ENCODE data around the gene NSUN4.
"Not testable (repeated sequence)": the region's sequence is repeated elsewhere in the genome, so short reads cannot be mapped to it uniquely, and the experiment has no call there.

Gene NSUN4

GRCh38 chr1:46340404-46341221, at the start of gene NSUN4:
Gene NSUN4, plus strand, starts transcription at chr1:46340807. Its CDS starts 20 bp downstream, at chr1:46340827.
- FAIRE-seq (peak; percentile 99), DNase-seq (ENCODE audit: insufficient read length, low spot score) (peak; percentile 51)

DNA sequence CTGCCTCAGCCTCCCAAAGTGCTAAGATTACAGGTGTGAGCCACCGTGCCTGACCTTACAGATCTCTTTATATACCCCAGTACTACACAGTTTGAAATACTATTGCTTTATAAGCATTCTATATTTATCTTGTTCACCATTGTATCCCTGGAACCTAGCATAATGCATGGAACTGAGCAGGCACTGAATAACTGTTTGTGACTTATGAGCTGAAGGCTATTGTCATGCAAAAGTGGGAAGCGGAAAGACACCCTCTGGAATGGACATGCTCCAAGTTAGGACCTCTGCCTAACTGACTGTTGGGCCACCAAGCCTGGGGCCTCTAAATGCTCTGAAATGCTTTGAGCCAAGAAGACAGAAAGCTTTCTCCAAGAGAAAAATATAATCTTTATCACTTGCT, 45.3 kb upstream of the NSUN4 start:
- DNase-seq (ENCODE audit: insufficient read length, low spot score): no peak
- no peak for FAIRE-seq

DNA sequence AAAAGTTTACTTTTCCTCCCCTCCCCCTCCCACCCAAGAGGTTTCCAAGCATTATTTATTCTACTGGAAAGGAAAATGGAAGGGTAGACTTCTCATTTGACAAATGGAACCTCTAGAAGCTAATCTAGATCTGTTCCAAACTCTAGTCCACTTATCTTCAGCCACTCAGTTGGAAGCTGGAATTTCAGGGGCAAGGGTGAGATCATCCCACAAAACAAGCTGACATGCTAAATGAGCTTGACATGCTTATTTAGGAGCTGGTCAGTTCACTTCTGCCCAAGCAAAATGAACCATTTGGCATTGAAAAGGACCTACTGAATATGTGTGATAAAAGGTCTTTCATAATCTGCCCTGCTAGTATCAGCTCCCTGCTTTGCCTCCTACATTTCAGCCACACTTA, 42.2 kb upstream of the NSUN4 start:
- no peak for FAIRE-seq
- DNase-seq (ENCODE audit: insufficient read length, low spot score): no peak

- FAIRE-seq: no peak
- no peak for DNase-seq (ENCODE audit: insufficient read length, low spot score)
Measured at GRCh38 chr1:46300673-46301405, 39.8 kb upstream of the NSUN4 start.

GRCh38 chr1:46301406-46301807, 39.2 kb upstream of the NSUN4 start:
- FAIRE-seq: no peak
- DNase-seq (ENCODE audit: insufficient read length, low spot score): no peak

DNA sequence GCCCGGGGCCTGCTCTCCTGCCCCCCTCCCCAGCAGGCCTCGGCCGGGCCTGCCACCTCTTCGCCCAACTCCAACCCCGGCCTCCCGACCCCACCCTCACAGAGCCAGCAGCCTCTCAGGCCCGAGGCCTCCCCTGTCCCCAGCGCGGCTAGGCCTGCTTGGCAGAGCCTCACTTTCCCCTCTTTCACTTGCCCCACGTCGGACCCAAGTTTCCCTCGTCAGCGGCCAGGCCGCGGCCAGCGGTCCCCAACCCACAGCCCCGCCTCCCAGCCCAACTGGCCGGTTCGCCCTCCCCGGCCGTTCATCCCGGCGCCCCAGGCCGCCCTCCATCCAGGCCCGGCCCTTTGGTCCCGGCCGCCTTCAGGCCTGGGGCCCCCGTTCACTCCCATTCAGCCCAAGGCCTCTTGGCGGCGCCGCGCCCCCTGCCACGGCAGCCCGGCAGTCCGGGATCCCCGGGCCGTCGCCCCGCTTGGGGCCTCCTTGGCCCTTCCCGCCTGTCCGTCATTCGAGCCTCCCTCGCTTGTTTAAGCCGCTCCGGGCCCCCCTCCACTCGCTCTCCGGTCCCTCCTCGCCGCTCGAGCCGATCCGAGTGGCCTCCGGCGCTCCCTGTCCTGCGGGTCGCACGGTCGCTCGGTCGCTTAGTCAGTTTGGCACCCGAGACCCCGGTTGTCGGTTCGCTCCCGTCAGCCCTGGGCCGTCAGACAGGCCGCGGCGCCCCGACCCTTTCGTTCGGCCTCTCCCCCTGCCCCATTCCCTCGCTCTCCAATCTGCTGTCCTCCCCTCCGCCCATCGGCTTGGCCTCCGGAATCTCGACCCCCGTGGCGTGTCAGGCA, 38.6 kb upstream of the NSUN4 start:
- FAIRE-seq: no peak
- DNase-seq (ENCODE audit: insufficient read length, low spot score): peak; percentile 67

DNA sequence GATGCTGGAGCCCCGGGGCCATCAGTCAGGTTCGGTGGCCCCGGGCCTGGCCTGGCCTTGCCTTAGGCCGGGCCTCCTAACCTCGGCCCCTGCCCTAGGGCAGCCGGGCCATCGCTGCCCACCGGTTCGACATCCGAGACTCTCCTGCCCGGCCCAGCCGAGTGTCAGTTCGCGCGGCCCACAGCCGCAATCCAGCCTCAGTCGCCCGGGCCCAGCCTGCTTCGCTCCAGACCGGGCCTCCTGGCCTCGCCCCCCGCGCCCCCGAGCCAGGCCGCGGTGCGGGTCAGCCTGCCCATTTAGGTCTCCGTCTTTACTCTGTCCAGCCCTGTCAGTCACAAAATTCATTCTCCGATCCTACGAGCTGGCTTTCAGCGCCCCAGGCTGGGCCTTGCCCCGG, 38.0 kb upstream of the NSUN4 start:
- DNase-seq (ENCODE audit: insufficient read length, low spot score): peak; percentile 15
- FAIRE-seq: no peak

DNA sequence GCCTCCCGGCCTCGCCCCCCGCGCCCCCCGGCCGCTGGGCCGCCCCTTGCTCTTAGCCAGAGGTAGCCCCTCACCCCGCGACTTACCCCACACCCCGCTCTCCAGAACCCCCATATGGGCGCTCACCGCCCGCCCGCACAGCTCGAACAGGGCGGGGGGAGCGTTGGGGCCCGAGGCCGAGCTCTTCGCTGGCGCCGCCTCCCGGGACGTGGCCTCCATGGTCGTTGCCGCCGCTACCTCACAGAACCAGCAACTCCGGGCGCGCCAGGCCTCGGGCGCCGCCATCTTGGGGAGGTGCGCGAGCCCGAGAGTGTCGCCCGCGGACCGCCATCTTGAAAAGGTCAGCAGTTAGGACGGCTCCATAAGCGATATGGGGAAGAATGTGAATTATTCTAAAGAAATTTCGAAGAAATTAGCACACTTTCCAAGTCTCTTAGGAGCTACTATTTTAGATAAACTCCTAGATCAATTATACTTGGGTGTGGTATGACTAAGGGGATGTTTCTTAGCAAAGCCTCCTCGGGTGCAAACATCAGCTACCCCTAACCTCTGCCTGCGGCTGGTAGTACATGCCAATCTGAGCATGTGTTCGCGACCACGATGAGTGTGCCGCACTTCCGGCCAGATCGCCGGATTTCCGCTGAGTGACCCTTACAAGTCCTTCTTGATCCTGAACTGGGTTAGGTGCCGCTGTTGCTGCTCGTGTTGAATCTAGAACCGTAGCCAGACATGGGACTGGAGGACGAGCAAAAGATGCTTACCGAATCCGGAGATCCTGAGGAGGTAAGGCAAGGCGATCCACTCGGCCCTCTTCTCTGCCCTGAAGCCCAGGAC, 37.4 kb upstream of the NSUN4 start, which contains the start of the genes LRRC41 and UQCRH:
Gene LRRC41, minus strand, starts transcription at position 579 of the 834 bp plus-strand sequence. Its CDS starts 294 bp downstream, at position 285.
Gene UQCRH, plus strand, starts transcription at position 661 of the 834 bp plus-strand sequence. Its CDS starts 69 bp downstream, at position 730.
- peak; percentile 96 for FAIRE-seq
- peak; percentile 80 for DNase-seq (ENCODE audit: insufficient read length, low spot score)

- DNase-seq (ENCODE audit: insufficient read length, low spot score): no peak
- no peak for FAIRE-seq
Measured at GRCh38 chr1:46303872-46304326, 36.7 kb upstream of the NSUN4 start.

DNA sequence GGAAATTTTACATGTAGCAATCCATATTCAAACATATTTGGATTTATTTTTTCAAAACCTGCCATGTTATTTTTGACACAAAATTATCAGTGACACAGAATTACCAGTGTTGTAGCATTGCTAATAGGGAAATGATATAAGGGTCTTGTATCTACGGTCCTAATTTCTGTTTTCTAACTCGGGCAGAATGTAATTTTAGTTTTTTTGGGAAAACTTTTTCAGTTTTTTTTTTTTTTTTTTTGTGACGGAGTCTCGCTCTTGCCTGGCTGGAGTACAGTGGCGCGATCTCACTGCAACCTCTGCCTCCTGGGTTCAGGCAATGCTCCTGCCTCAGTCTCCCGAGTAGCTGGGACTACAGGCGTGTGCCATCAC, 34.5 kb upstream of the NSUN4 start:
- FAIRE-seq (no peak), DNase-seq (ENCODE audit: insufficient read length, low spot score) (no peak)

GRCh38 chr1:46309401-46310159, 31.0 kb upstream of the NSUN4 start:
- no peak for DNase-seq (ENCODE audit: insufficient read length, low spot score)
- FAIRE-seq: no peak

GRCh38 chr1:46310321-46310720, 30.3 kb upstream of the NSUN4 start:
- FAIRE-seq (no peak), DNase-seq (ENCODE audit: insufficient read length, low spot score) (no peak)

DNA sequence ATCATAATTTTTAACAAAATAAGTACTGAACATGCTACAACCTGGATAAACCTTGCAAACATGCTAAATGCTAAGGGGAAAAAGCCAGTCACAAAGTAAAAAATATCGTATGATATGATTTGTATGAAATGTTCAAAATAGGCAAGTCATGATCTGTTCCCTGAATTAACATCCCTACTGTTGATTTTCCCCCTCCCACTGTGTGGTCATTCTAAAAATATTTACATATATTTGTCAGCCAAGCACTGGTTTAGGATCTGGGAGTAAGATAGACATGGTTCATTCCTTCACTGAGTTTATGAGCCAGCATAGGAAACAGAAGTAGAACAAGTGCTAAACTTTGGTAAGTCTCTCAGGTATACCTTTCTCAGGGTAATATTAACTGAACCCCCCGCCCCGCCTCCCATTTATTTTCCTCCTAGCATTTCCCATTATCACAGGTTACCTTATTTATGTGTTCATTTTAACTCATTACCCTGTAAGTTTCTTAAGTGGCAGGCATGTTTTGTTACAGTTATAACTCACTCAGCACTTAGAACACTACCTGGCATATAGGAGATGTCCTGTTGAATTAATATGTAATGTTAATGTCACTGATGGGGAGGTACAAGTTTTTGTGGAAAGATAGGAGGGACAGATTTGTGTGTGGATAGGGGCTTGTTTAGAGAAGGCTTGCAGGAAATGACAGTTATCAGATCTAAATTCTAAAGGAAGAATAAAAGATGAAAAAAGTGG, 24.8 kb upstream of the NSUN4 start:
- FAIRE-seq: no peak
- DNase-seq (ENCODE audit: insufficient read length, low spot score): no peak

- FAIRE-seq: no peak
Measured at GRCh38 chr1:46317323-46317722, 23.3 kb upstream of the NSUN4 start.

DNA sequence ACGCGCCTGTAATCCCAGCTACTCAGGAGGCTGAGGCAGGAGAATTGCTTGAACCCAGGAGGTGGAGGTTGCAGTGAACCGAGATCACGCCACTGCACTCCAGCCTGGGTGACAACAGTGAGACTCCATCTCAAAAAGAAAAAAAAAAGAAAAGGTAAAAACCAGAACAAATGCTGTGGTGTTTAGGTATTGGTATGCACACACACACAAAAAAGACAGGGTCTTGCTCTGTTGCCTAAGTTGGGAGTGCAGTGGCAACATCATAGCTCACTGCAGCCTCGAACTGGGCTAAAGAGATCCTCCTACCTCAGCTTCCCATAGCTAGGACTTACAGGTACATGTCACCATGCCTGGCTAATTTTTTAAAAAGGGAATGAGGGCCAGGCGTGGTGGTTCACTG, 21.3 kb upstream of the NSUN4 start:
- not testable (repeated sequence) for DNase-seq (ENCODE audit: insufficient read length, low spot score); FAIRE-seq

More at GRCh38 chr1:46317323-46317722, 23.3 kb upstream of the NSUN4 start:
- no peak for DNase-seq (ENCODE audit: insufficient read length, low spot score)

DNA sequence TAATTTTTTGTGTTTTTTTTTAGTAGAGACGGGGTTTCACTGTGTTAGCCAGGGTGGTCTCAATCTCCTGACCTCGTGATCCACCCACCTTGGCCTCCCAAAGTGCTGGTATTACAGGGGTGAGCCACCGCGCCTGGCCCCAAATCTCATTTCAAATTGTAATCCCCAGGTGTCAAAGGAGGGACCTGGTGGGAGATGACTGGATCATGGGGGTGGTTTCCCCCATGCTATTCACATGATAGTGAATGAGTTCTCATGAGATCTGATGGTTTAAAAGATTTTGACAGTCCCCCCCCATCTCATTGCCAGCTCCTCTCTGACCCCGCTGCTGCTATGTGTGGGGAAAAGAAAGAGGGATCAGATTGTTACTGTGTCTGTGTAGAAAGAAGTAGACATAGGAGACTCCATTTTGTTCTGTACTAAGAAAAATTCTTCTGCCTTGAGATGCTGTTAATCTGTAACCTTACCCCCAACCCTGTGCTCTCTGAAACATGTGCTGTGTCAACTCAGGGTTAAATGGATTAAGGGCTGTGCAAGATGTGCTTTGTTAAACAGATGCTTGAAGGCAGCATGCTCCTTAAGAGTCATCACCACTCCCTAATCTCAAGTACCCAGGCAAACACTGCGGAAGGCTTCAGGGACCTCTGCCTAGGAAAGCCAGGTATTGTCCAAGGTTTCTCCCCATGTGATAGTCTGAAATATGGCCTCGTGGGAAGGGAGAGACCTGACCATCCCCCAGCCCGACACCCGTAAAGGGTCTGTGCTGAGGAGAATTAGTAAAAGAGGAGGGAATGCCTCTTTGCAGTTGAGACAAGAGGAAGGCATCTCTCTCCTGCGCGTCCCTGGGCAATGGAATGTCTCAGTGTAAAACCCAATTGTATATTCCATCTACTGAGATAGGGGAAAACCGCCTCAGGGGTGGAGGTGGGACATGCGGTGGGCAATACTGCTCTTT, 20.4 kb upstream of the NSUN4 start:
- not testable (repeated sequence) for DNase-seq (ENCODE audit: insufficient read length, low spot score)

DNA sequence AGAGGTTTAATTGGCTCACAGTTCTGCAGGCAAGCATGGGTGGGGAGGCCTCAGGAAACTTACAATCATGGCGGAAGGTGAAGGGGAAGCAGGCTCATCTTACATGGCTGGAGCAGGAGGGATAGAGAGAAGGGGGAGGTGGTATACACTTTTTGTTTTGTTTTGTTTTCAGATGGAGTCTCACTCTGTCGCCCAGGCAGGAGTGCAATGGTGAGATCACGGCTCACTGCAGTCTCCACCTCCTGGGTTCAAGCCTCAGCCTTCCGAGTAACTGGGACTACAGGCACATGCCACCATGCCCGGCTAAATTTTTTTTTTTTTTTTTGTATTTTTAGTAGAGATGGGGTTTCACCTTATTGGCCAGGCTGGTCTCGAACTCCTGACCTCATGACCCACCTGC, 18.4 kb upstream of the NSUN4 start:
- FAIRE-seq: not testable (repeated sequence)

More for the DNA sequence above, 20.4 kb upstream of the NSUN4 start:
- not testable (repeated sequence) for FAIRE-seq

More for the DNA sequence above, 18.4 kb upstream of the NSUN4 start:
- not testable (repeated sequence) for DNase-seq (ENCODE audit: insufficient read length, low spot score)
